HCT116 (cell line): ENCODE data around the gene GABRA5. TPM values are rescaled to one million over a fixed set of nuclear protein-coding genes. Genes with fewer than 3 reads are reported as not detected.

Source experiments
- ATAC-seq: fragments of 200-7000 bp; cut with Tn5 transposase; 2 replicates; pipeline ENCODE4 v1.9.1; 2020; ENCODE audit warnings: mild to moderate bottlenecking, moderate library complexity
- BruUV-seq: library from RNA; stranded (reverse); fragments of 400-500 nt; replicated peaks from 2 replicates; lab custom pipeline; 2021; lab: Mats Ljungman, UMichigan
- CTCF ChIA-PET: fragments of 300-600 bp; sonication (Branson Sonifier 250); formaldehyde crosslinking; loops from one replicate; lab custom pipeline; 2021; ENCODE audit warnings: antibody characterized with exemption; lab: Charles Lee
- POLR2A ChIA-PET: fragments of 300-600, 350-600 bp; sonication (Branson Sonifier 250); formaldehyde crosslinking; loops from one replicate; lab custom pipeline; 2021; ENCODE audit warnings: antibody characterized with exemption; lab: Charles Lee
- RAD21 ChIA-PET, 2 experiments: fragments of 300-600 bp; sonication (Branson Sonifier 250); formaldehyde crosslinking; loops; one replicate each; lab custom pipeline; 2023; ENCODE audit warnings: low total read pairs in 2 of 2; ENCODE audit not compliant: uncharacterized antibody in 2 of 2, unreplicated experiment in 2 of 2, low non-redundant PET in 1 of 2; lab: Charles Lee
- DNase-seq: peaks from one replicate; pipeline ENCODE4 v3.0.0-alpha.2; 2010; ENCODE audit warnings: low read depth, low spot score
- H2AFZ ChIP-seq: fragments of 200-600 bp; shearing (Covaris generic), sonication (generic); 2 replicates; pipeline ENCODE4 v1.6.1; 2017; ENCODE audit warnings: low read depth, mixed run types, mixed read lengths, antibody characterized with exemption, low read length; ENCODE audit not compliant: poor library complexity, severe bottlenecking
- H3K27ac ChIP-seq: 2 replicates; pipeline ENCODE4 v1.5.1; 2012; ENCODE audit warnings: low read depth, low read length
- H3K27me3 ChIP-seq: fragments of 200-600 bp; sonication (generic); 2 replicates; pipeline ENCODE4 v1.6.1; 2016; ENCODE audit warnings: mixed run types, low read length, mixed read lengths; ENCODE audit not compliant: insufficient read depth
- H3K36me3 ChIP-seq, 2 experiments: fragments of 200-500 bp in 1 of 2; fragments of 200-600 bp in 1 of 2; sonication (Bioruptor generic) in 1 of 2; sonication (generic) in 1 of 2; 2 replicates each; pipeline versions ENCODE4 v1.5.1 to v1.6.1; 2014 to 2016; ENCODE audit warnings: low read length in 2 of 2, inconsistent platforms in 1 of 2, mixed read lengths in 1 of 2, mixed run types in 1 of 2; ENCODE audit not compliant: insufficient read depth in 2 of 2, control insufficient read depth in 1 of 2
- H3K4me1 ChIP-seq, 2 experiments: fragments of 200-600 bp in 1 of 2; sonication (generic) in 1 of 2; 2 replicates each; pipeline versions ENCODE4 v1.5.1 to v1.6.1; 2012 to 2017; ENCODE audit warnings: low read length in 2 of 2, inconsistent platforms in 1 of 2, mild to moderate bottlenecking in 1 of 2, mixed read lengths in 1 of 2, mixed run types in 1 of 2, moderate library complexity in 1 of 2; ENCODE audit not compliant: insufficient read depth in 2 of 2, control insufficient read depth in 1 of 2
- H3K4me2 ChIP-seq: fragments of 200-600 bp; sonication (generic); 2 replicates; pipeline ENCODE4 v1.6.1; 2017; ENCODE audit warnings: mixed run types, low read length, mixed read lengths
- H3K4me3 ChIP-seq, 2 experiments: fragments of 200-600 bp in 1 of 2; sonication (generic) in 1 of 2; replicated peaks in 1 of 2; 2 replicates each; pipeline ENCODE4 v1.5.1; 2011 to 2016; ENCODE audit warnings: low read length in 2 of 2, control low read depth in 1 of 2, low read depth in 1 of 2, mild to moderate bottlenecking in 1 of 2, mixed read lengths in 1 of 2, mixed run types in 1 of 2
- H3K79me2 ChIP-seq: fragments of 200-600 bp; sonication (generic); 2 replicates; pipeline ENCODE4 v1.6.1; 2017; ENCODE audit warnings: mild to moderate bottlenecking, mixed run types, low read length, moderate library complexity, mixed read lengths; ENCODE audit not compliant: insufficient read depth
- H3K9ac ChIP-seq: fragments of 200-600 bp; sonication (generic); 2 replicates; pipeline ENCODE4 v1.6.1; 2016; ENCODE audit warnings: low read length, mixed read lengths
- H3K9me2 ChIP-seq: fragments of 200-600 bp; sonication (generic), shearing (Covaris generic); 2 replicates; pipeline ENCODE4 v1.6.1; 2017; ENCODE audit warnings: mixed run types, mild to moderate bottlenecking, moderate library complexity; ENCODE audit not compliant: insufficient read depth
- H3K9me3 ChIP-seq, 2 experiments: fragments of 200-500 bp in 1 of 2; fragments of 200-600 bp in 1 of 2; sonication (Bioruptor generic) in 1 of 2; sonication (generic) in 1 of 2; 2 replicates each; pipeline ENCODE4 v1.6.1; 2014 to 2017; ENCODE audit warnings: low read length in 2 of 2, mixed read lengths in 2 of 2, inconsistent platforms in 1 of 2, low read depth in 1 of 2, mild to moderate bottlenecking in 1 of 2, mixed run types in 1 of 2, moderate library complexity in 1 of 2; ENCODE audit not compliant: control insufficient read depth in 1 of 2, insufficient read depth in 1 of 2
- H4K20me1 ChIP-seq: fragments of 200-600 bp; sonication (generic), shearing (Covaris generic); 2 replicates; pipeline ENCODE4 v1.6.1; 2017; ENCODE audit warnings: mixed run types, mild to moderate bottlenecking, moderate library complexity; ENCODE audit not compliant: insufficient read depth
- ATF3 ChIP-seq: IDR thresholded peaks from 2 replicates; pipeline ENCODE4 v1.6.1; 2012
- CBX3 ChIP-seq: IDR thresholded peaks from 2 replicates; pipeline ENCODE4 v1.6.1; 2012; ENCODE audit warnings: low read depth
- CEBPB ChIP-seq: IDR thresholded peaks from 2 replicates; pipeline ENCODE4 v1.6.1; 2012; ENCODE audit warnings: low read depth
- CTCF ChIP-seq, 3 experiments: fragments of 200-600 bp in 1 of 3; sonication (generic) in 1 of 3; IDR thresholded peaks in 2 of 3; conservative IDR thresholded peaks in 1 of 3; 2 replicates each; pipeline ENCODE4 v1.5.1; 2012 to 2017; ENCODE audit warnings: low read depth in 2 of 3, low read length in 2 of 3, antibody characterized with exemption in 1 of 3, borderline replicate concordance in 1 of 3, control low read depth in 1 of 3, mild to moderate bottlenecking in 1 of 3, mixed read lengths in 1 of 3, mixed run types in 1 of 3, moderate library complexity in 1 of 3; ENCODE audit not compliant: insufficient read depth in 1 of 3
- EGR1 ChIP-seq: IDR thresholded peaks from 2 replicates; pipeline ENCODE4 v1.6.1; 2012; ENCODE audit warnings: low read depth
- EZH2 ChIP-seq: fragments of 200-600 bp; sonication (generic); IDR thresholded peaks from 2 replicates; pipeline ENCODE4 v1.6.1; 2017; ENCODE audit warnings: antibody characterized with exemption, mixed run types
- JUND ChIP-seq: IDR thresholded peaks from 2 replicates; pipeline ENCODE4 v1.6.1; 2012
- MAX ChIP-seq: IDR thresholded peaks from 2 replicates; pipeline ENCODE4 v1.6.1; 2012
- POLR2AphosphoS5 ChIP-seq: IDR thresholded peaks from 2 replicates; pipeline ENCODE4 v1.6.1; 2011; ENCODE audit warnings: mild to moderate bottlenecking, low read depth, low read length, moderate library complexity
- SP1 ChIP-seq: IDR thresholded peaks from 2 replicates; pipeline ENCODE4 v1.6.1; 2012; ENCODE audit warnings: low read depth
- SRF ChIP-seq: IDR thresholded peaks from 2 replicates; pipeline ENCODE4 v1.6.1; 2012; ENCODE audit warnings: low read depth
- TCF7L2 ChIP-seq: IDR thresholded peaks from 2 replicates; pipeline ENCODE4 v1.7.0; 2011; ENCODE audit warnings: borderline replicate concordance, inconsistent platforms; ENCODE audit not compliant: insufficient read depth, insufficient read length; ENCODE audit errors: extremely low read depth
- YY1 ChIP-seq: IDR thresholded peaks from 2 replicates; pipeline ENCODE4 v1.6.1; 2011; ENCODE audit warnings: low read length, low read depth, moderate library complexity, mild to moderate bottlenecking; ENCODE audit not compliant: insufficient replicate concordance; ENCODE audit errors: extremely low read depth
- ZBTB33 ChIP-seq: IDR thresholded peaks from 2 replicates; pipeline ENCODE4 v1.6.1; 2011; ENCODE audit warnings: mild to moderate bottlenecking, low read length, moderate library complexity; ENCODE audit not compliant: insufficient replicate concordance; ENCODE audit errors: extremely low read depth
- ZFX ChIP-seq: fragments of 450-650 bp; IDR thresholded peaks from 2 replicates; pipeline ENCODE4 v1.6.1; 2017
- ZNF274 ChIP-seq: fragments of 200-500 bp; sonication (Bioruptor generic); IDR thresholded peaks from 2 replicates; pipeline ENCODE4 v1.6.1; 2014; ENCODE audit warnings: mild to moderate bottlenecking, low read depth, low read length, inconsistent platforms
- intact Hi-C: fragments of 100-400 bp; cut with micrococcal nuclease; formaldehyde crosslinking; loops from 2 replicates; pipeline ENCODE4 v1.10.0; 2022
- total RNA-seq: library from RNA; stranded (reverse); gene quantifications from one replicate; pipeline ENCODE4 v1.2.1, GENCODE V29; 2021; ENCODE audit not compliant: unreplicated experiment

Gene GABRA5
- total RNA-seq, 1 experiment from 2014 or later = not detected

- Histone ChIP-seq H3K4me1 (no peaks in the 10 kb centered on the region), H3K9me3 (peaks cover 0 to 44% of the 10 kb centered on the region in 2 experiments; a peak in 3 of 4 replicates), H3K9ac (no peak overlapping the region), H4K20me1 (no peaks in the 10 kb centered on the region), H3K79me2 (no peaks in the 10 kb centered on the region), H3K9me2 (no peaks in the 10 kb centered on the region), H3K4me3 (no peak overlapping the region)
- DNase-seq (no peak), ATAC-seq (no peak)
- RAD21 ChIA-PET = no interaction called here
- intact Hi-C loops = no loop called here
- TF ChIP-seq CEBPB = no peak
- no peak for TF ChIP-seq ZFX
- no peak for TF ChIP-seq YY1
- no peak for TF ChIP-seq EGR1
- TF ChIP-seq MAX = no peak
- TF ChIP-seq TCF7L2 = no peak
- no peak for TF ChIP-seq ZBTB33
- no peak for TF ChIP-seq CBX3
- no peak for TF ChIP-seq EZH2
- no peak for TF ChIP-seq POLR2AphosphoS5
- no peak for TF ChIP-seq SRF
- TF ChIP-seq JUND = no peak
- no peak for TF ChIP-seq ZNF274
- no peak for TF ChIP-seq SP1
- TF ChIP-seq ATF3 = no peak
- no peak for TF ChIP-seq CTCF (IDR thresholded peaks at IDR 0.05 in 2 of 3, conservative IDR thresholded peaks at IDR 0.05 in 1 of 3; ENCODE audit: borderline replicate concordance in 1 of 3, insufficient read depth in 1 of 3, low read depth in 2 of 3, low read length in 2 of 3)
- TF ChIP-seq, all 23 proteins: peak for 0
- no TSS peak for BruUV-seq
- Histone ChIP-seq H2AFZ (no peak overlapping the region), H3K27ac (no peak overlapping the region), H3K4me2 (no peak overlapping the region), H3K27me3 (no peaks in the 10 kb centered on the region), H3K36me3 (no peaks in the 10 kb centered on the region)
- POLR2A ChIA-PET = no interaction called here
- CTCF ChIA-PET = no interaction called here
These were observed 114.6 kb downstream of the GABRA5 start for GRCh38 chr15:26981492-26981891.
